Measurements from ENCODE around the gene AXIN1. TPM values are rescaled to one million over a fixed set of nuclear protein-coding genes. Genes with fewer than 3 reads are reported as not detected.

The AXIN1 gene
- total and polyA plus RNA-seq, 9 of the 15 experiments (the other 6 are each of a cell fraction or from before 2014, with no cell fraction given), result 0.42 to 58.0 (median 25.9) TPM

- TF ChIP-seq YY1 (IDR thresholded peaks at IDR 0.05; ENCODE audit: borderline replicate concordance in 1 of 3, control insufficient read depth in 1 of 3, extremely low read depth in 1 of 3, insufficient read depth in 3 of 3, insufficient read length in 1 of 3, insufficient replicate concordance in 2 of 3, low read depth in 1 of 3, low read length in 2 of 3) (peak in 2 of 3 experiments; percentile 81 to 85), CREB1 (IDR thresholded peaks at IDR 0.05) (no peak), CREB1 (CRISPR knock-in tag; IDR thresholded peaks at IDR 0.05) (peak; percentile 12; the same call in 1 of the 2 replicates), CREM (IDR thresholded peaks at IDR 0.05; ENCODE audit: low read depth) (0 out of 2 replicates have a peak, but pooled peaks have one; percentile 6), CCNT2 (IDR thresholded peaks at IDR 0.05; ENCODE audit: borderline replicate concordance, extremely low read depth, insufficient read length, low read depth, low read length) (peak; percentile 69), HLTF (IDR thresholded peaks at IDR 0.05) (no peak), THAP12 (CRISPR knock-in tag; IDR thresholded peaks at IDR 0.05) (peak; percentile 76; the same call in 1 of the 2 replicates), GABPA (tag; conservative IDR thresholded peaks at IDR 0.05; ENCODE audit: low read depth) (peak; percentile 76), TAF1 (IDR thresholded peaks at IDR 0.05; ENCODE audit: control insufficient read depth, extremely low read depth, insufficient read depth, low read length, severe bottlenecking) (peak; percentile 84), DEAF1 (CRISPR knock-in tag; IDR thresholded peaks at IDR 0.05) (peak; percentile 7; the same call in 1 of the 2 replicates), ZBTB2 (IDR thresholded peaks at IDR 0.05) (no peak), ZBTB7A (IDR thresholded peaks at IDR 0.05; ENCODE audit: borderline replicate concordance, control insufficient read depth, low read depth, low read length) (peak; percentile 54; the same call in 1 of the 2 replicates), SIN3A (IDR thresholded peaks at IDR 0.05; ENCODE audit: borderline replicate concordance in 2 of 2, control insufficient read depth in 1 of 2, low read depth in 2 of 2, low read length in 2 of 2) (0 out of 4 replicates have a peak, but pooled peaks of 1 of the 2 experiments have one; percentile 25), ZNF695 (CRISPR knock-in tag; IDR thresholded peaks at IDR 0.05) (no peak), ZNF395 (CRISPR knock-in tag; IDR thresholded peaks at IDR 0.05) (no peak), SP1 (CRISPR knock-in tag; IDR thresholded peaks at IDR 0.05) (peak; percentile 83; the same call in 1 of the 2 replicates)
These were observed at the start of gene AXIN1 (continued) for GRCh38 chr16:352547-353403.

Data from K562 (cell line).